Kidney epithelial cell (primary cell): ENCODE data around the gene IL11. TPM values are rescaled to one million over a fixed set of nuclear protein-coding genes. Genes with fewer than 3 reads are reported as not detected.
"Not testable (repeated sequence)": the region's sequence is repeated elsewhere in the genome, so short reads cannot be mapped to it uniquely, and the experiment has no call there.

Source experiments
- DNase-seq: peaks from one replicate; pipeline ENCODE4 v3.0.0-alpha.2; 2010; ENCODE audit warnings: low read depth
- H3K27me3 ChIP-seq: 2 replicates; pipeline ENCODE4 v1.6.0; 2011; ENCODE audit warnings: low read length; ENCODE audit not compliant: control insufficient read depth, insufficient read depth
- H3K36me3 ChIP-seq: 2 replicates; pipeline ENCODE4 v1.5.1; 2011; ENCODE audit warnings: low read length; ENCODE audit not compliant: control insufficient read depth, insufficient read depth
- H3K4me3 ChIP-seq: 2 replicates; pipeline ENCODE4 v1.5.1; 2011; ENCODE audit warnings: low read depth, mild to moderate bottlenecking, control low read depth, low read length
- total RNA-seq: library from RNA; depleted of rRNA; stranded (reverse); fragments of >200 nt; gene quantifications from 2 replicates; pipeline ENCODE4 v1.2.3, GENCODE V29; 2015
- TF ChIP-seq, protein P1 (sequence below): IDR thresholded peaks from 2 replicates; pipeline ENCODE4 v1.5.1; 2011; ENCODE audit warnings: mild to moderate bottlenecking, moderate library complexity, low read length, control low read depth, inconsistent platforms; ENCODE audit not compliant: insufficient read depth, poor library complexity, severe bottlenecking

The IL11 gene
- total RNA-seq, 1 donor from 2014 or later: 32.1 TPM

DNA sequence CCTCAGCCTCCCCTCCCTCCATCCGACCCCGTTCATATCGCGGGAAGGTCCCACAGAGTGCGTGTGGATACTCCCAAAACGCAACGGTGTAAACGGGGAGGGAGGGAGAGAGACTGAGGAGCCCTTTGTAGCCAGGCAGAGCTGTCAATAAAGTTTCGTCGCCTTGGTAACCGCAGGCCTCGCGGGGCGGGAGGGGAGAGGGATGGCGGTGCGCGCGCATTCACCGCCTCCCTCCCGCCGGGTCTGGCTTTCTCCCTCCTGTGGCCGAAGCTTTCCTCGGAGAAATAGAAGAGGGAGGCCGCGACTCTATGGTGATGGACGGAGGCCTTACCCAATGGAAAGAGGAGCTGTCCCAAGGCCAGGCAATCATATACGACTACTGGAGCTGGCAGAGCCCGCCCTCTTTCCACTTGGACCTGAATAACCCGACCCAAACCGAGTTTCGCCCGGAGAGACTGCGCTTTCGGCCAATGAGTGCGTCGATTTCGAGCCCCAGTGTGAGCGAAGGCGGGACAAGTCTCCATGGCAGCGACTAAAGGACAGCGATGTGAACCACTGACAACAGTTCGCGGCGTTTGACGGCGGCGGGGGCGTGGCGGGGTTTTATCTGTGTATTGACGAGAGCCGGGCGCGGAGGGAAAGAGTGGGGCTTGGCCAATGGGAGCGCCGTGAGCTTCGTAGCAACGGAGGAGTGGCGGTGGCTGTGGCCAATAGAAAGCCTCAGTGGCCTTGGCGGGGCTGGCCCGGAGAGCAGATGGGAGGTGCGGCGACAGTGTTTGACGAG, 31.0 kb downstream of the IL11 start, which contains the start of gene KMT5C:
Gene KMT5C (plus strand): TSS at position 772 of the 784 bp plus-strand sequence. CDS start 2,061 bp downstream, outside the sequence.
- TF ChIP-seq, protein P1, sequence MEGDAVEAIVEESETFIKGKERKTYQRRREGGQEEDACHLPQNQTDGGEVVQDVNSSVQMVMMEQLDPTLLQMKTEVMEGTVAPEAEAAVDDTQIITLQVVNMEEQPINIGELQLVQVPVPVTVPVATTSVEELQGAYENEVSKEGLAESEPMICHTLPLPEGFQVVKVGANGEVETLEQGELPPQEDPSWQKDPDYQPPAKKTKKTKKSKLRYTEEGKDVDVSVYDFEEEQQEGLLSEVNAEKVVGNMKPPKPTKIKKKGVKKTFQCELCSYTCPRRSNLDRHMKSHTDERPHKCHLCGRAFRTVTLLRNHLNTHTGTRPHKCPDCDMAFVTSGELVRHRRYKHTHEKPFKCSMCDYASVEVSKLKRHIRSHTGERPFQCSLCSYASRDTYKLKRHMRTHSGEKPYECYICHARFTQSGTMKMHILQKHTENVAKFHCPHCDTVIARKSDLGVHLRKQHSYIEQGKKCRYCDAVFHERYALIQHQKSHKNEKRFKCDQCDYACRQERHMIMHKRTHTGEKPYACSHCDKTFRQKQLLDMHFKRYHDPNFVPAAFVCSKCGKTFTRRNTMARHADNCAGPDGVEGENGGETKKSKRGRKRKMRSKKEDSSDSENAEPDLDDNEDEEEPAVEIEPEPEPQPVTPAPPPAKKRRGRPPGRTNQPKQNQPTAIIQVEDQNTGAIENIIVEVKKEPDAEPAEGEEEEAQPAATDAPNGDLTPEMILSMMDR: peak; percentile 42

DNA sequence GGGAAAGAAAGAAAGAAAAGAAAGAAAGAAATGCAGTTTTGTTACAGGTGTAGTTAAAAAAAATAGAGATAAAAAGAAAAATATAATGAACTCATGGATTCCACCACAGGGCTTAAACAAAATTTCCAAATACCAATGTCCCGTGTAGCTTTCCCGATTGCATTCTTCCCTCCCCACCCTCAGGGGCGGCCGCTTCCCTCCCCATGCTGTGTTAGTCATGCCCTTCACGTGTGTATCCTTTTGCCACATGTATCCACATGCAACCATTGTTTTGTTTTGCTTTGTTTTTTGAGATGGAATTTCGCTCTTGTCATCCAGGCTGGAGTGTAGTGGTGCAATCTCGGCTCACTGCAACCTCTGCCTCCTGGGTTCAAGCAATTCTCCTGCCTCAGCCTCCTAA, 34.2 kb downstream of the IL11 start:
- H3K27me3 ChIP-seq: no peaks in the 10 kb centered on the region
- TF ChIP-seq, protein P1: no peak
- no peak for DNase-seq
- no peaks in the 10 kb centered on the region for H3K36me3 ChIP-seq
- H3K4me3 ChIP-seq: no peak overlapping the region

More for the DNA sequence above, 31.0 kb downstream of the IL11 start, which contains the start of gene KMT5C:
- peak; percentile 100 for DNase-seq
- Histone ChIP-seq H3K36me3 (peaks cover 1% of the 10 kb centered on the region), H3K4me3 (peak within 1 kb of the TSS; percentile 86), H3K27me3 (no peaks in the 10 kb centered on the region)

DNA sequence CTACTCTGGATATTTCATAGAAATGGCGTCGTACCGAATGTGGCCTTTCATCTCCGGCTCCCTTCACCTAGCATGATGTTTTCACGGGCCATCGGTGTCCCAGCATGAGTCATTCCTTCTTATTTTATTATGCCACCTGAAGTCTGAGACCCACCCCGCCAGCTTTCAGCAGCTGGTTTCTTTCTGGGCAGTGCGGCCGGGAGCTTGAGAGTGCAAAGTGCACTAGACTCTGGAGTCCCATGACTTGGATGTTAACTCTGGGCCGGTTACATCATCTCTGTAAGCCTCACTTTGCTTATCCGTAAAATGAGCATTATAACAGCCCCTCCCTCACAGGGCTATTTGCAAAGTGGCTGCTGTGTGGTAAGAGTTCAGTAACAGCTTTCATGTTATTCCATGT, 36.4 kb downstream of the IL11 start:
- H3K4me3 ChIP-seq: no peak overlapping the region
- H3K27me3 ChIP-seq: no peaks in the 10 kb centered on the region
- no peaks in the 10 kb centered on the region for H3K36me3 ChIP-seq
- TF ChIP-seq, protein P1: no peak
- no peak for DNase-seq

DNA sequence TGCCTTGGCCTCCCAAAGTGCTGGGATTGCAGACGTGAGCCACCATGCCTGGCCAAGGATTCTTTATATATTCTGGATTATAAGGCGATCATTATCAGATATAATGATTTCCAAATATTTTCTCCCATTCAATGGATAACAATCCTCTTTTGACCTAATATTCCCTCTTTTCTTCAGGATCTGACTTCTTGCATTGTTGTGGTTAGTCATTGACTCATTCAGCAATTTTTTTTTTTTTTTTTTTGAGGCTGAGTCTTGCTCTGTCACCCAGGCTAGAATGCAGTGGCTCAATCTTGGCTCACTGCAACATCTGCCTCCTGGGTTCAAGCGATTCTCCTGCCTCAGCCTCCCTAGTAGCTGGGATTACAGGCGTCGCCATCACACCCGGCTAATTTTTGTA, 40.5 kb downstream of the IL11 start:
- not testable (repeated sequence) for H3K36me3 ChIP-seq, DNase-seq, H3K4me3 ChIP-seq, H3K27me3 ChIP-seq

DNA sequence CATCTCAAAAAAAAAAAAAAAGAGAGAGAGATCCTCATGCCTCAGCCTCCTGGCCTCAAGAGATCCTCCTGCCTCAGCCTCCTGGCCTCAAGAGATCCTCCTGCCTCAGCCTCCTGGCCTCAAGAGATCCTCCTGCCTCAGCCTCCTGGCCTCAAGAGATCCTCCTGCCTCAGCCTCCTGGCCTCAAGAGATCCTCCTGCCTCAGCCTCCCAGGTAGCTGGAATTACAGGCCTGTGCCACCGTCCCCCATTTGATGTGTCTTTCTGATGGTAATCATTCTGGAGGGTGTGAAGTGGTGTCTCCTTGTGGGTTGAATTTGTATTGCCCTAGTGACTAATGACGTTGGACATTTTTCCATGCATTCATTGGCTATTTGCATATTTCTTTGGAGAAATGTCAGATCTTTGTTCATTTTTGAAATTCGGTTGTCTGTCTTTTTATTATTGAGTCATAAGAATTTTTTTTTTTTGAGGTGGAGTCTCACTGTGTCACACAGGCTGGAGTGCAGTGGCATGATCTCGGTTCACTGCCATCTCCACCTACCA, 41.4 kb downstream of the IL11 start:
- not testable (repeated sequence) for H3K36me3 ChIP-seq, H3K27me3 ChIP-seq, H3K4me3 ChIP-seq, DNase-seq

DNA sequence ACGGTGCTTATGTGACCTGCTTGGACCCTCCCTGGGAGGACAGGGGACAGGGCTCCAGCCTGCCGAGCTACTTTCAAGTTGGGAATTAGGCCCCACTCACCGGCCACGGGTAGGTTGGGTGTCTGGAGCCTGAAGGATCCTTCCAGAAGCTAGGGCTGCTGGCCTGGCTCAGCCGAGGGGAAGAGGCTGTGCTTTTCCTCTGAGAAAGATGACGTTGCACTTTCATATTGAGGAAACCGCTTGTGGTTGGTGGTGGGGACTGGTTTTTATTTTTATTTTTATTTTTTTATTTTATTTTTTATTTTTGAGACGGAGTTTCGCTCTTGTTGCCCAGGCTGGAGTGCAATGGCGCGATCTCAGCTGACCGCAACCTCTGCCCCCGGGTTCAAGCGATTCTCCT, 45.1 kb downstream of the IL11 start, which contains the start of gene TMEM150B:
Gene TMEM150B (minus strand): TSS at position 170 of the 400 bp plus-strand sequence. CDS start 4,305 bp downstream, outside the sequence.
- no peaks in the 10 kb centered on the region for H3K36me3 ChIP-seq
- H3K4me3 ChIP-seq: no peak within 1 kb of the TSS
- DNase-seq: no peak
- TF ChIP-seq, protein P1: no peak
- H3K27me3 ChIP-seq: no peaks in the 10 kb centered on the region
